ENCODE results near the gene PRR23A. TPM values are rescaled to one million over a fixed set of nuclear protein-coding genes. Genes with fewer than 3 reads are reported as not detected.
"Not testable (repeated sequence)": the region's sequence is repeated elsewhere in the genome, so short reads cannot be mapped to it uniquely, and the experiment has no call there.

The PRR23A gene
- polyA plus RNA-seq, 3 donors: not detected

DNA sequence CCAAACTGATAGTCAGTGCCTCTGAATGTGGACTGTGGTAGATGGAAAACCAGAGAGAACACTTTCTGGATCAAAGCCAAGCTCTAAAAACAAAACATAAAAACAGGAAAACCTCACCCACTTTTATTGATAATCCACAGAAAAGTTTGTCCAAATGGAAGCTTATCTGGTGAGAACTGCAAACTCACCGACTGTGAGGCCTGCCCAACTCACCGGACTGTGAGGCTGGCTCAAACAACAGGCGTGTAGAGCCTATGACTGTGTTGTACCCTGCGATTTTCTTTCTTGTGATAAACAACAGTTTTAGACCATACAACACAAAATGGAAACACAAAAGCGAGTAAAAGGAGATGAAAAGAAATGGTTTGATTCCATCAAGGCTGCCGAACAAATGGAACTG lies 31.4 kb upstream of the PRR23A start:
- H3K27me3 Mint-ChIP-seq (ENCODE audit: low read depth in 3 of 3): peaks cover 5 to 7% (median 7%) of the 10 kb centered on the region in 3 donors
- WGBS (ENCODE audit: insufficient coverage): no CpG with 5 or more reads among the region's 6 CpGs

DNA sequence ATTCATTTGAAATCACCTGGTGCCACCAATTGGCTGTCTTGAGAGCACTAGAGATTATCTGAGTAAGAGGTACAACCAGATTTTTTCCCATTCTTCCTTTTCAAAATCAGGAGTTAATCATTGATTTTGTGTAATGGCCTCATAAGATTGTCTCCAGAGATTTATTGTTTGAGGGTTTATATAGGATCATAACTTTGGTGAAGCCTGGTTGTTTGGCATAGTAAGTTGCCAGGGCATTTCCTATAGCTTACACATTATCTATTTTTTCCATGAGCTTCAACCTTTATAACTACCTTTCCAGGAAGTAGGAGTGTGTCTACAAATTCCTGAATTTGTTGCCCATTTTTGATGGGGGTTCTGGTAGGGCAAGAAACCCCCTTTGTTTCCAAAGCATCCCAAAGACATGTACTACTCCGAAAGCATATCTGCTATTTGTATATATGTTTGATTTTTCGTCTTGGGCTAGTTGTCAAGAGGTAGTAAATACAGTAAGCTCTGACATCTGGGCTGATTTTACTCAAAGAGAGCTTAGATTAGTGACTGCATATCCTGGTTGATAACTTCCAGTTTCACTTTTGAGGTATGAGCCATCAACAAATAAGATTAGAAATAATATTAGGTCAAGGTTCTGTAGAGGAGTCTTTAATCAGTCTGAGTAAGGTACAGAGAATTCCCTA lies 26.4 kb upstream of the PRR23A start:
- no peaks in the 10 kb centered on the region for H3K4me1 Mint-ChIP-seq
- H3K9me3 Mint-ChIP-seq: peaks cover 0 to 27% (median 13%) of the 10 kb centered on the region in 7 donors
- no peak overlapping the region for H3K4me3 Mint-ChIP-seq
- H3K27ac Mint-ChIP-seq: no peak overlapping the region
- H3K4me1 ChIP-seq (ENCODE audit: control insufficient read depth in 1 of 2, insufficient read depth in 2 of 2, low read length in 2 of 2): no peaks in the 10 kb centered on the region
- DNase-seq: no peak
- no peak overlapping the region for H3K4me3 ChIP-seq (replicated peaks in 1 of 3; ENCODE audit: low read depth in 2 of 3, low read length in 3 of 3)
- H3K9me3 ChIP-seq (replicated peaks in 1 of 2; ENCODE audit: control insufficient read depth in 1 of 2, insufficient read depth in 1 of 2, low read length in 2 of 2): no peaks in the 10 kb centered on the region
- no peak overlapping the region for H3K4me2 ChIP-seq (replicated peaks; ENCODE audit: extremely low read depth, low read length, poor library complexity, severe bottlenecking)
- no peaks in the 10 kb centered on the region for H3K27me3 ChIP-seq (ENCODE audit: control insufficient read depth in 2 of 2, insufficient read depth in 2 of 2, low read length in 2 of 2)
- TF ChIP-seq, protein P1, sequence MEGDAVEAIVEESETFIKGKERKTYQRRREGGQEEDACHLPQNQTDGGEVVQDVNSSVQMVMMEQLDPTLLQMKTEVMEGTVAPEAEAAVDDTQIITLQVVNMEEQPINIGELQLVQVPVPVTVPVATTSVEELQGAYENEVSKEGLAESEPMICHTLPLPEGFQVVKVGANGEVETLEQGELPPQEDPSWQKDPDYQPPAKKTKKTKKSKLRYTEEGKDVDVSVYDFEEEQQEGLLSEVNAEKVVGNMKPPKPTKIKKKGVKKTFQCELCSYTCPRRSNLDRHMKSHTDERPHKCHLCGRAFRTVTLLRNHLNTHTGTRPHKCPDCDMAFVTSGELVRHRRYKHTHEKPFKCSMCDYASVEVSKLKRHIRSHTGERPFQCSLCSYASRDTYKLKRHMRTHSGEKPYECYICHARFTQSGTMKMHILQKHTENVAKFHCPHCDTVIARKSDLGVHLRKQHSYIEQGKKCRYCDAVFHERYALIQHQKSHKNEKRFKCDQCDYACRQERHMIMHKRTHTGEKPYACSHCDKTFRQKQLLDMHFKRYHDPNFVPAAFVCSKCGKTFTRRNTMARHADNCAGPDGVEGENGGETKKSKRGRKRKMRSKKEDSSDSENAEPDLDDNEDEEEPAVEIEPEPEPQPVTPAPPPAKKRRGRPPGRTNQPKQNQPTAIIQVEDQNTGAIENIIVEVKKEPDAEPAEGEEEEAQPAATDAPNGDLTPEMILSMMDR (IDR thresholded peaks at IDR 0.05): no peak
- H3K27ac ChIP-seq (ENCODE audit: low read depth in 1 of 2, low read length in 2 of 2): no peak overlapping the region
- no peak overlapping the region for H3K9ac ChIP-seq (ENCODE audit: insufficient read depth, low read length, poor library complexity, severe bottlenecking)
- H3K36me3 ChIP-seq (replicated peaks in 1 of 2; ENCODE audit: control insufficient read depth in 1 of 2, insufficient read depth in 2 of 2, low read length in 2 of 2): no peaks in the 10 kb centered on the region
- H3K79me2 ChIP-seq (ENCODE audit: insufficient read depth, low read length): no peaks in the 10 kb centered on the region
- H2AFZ ChIP-seq (ENCODE audit: insufficient read depth, low read depth, low read length, poor library complexity, severe bottlenecking): no peak overlapping the region
- H4K20me1 ChIP-seq (ENCODE audit: insufficient read depth, low read length): no peaks in the 10 kb centered on the region
- intact Hi-C loops (cut with micrococcal nuclease): no loop called here
- no peaks in the 10 kb centered on the region for H3K36me3 Mint-ChIP-seq
- H3K27me3 Mint-ChIP-seq (ENCODE audit: low read depth in 3 of 3): peaks cover 1 to 6% (median 5%) of the 10 kb centered on the region in 3 donors
- WGBS (ENCODE audit: insufficient coverage): no CpG with 5 or more reads among the region's 2 CpGs

More for the DNA sequence above, 31.4 kb upstream of the PRR23A start:
- no peak overlapping the region for H3K9ac ChIP-seq (ENCODE audit: insufficient read depth, low read length, poor library complexity, severe bottlenecking)
- no peak overlapping the region for H2AFZ ChIP-seq (ENCODE audit: insufficient read depth, low read depth, low read length, poor library complexity, severe bottlenecking)
- intact Hi-C loops (cut with micrococcal nuclease): no loop called here
- Mint-ChIP-seq H3K27ac (no peak overlapping the region), H3K4me1 (no peaks in the 10 kb centered on the region), H3K4me3 (no peak overlapping the region), H3K9me3 (peaks cover 0 to 6% (median 3%) of the 10 kb centered on the region in 7 donors), H3K36me3 (no peaks in the 10 kb centered on the region)
- TF ChIP-seq, protein P1 (IDR thresholded peaks at IDR 0.05): no peak
- DNase-seq: no peak
- H4K20me1 ChIP-seq (ENCODE audit: insufficient read depth, low read length): no peaks in the 10 kb centered on the region
- no peaks in the 10 kb centered on the region for H3K79me2 ChIP-seq (ENCODE audit: insufficient read depth, low read length)
- H3K27ac ChIP-seq (ENCODE audit: low read depth in 1 of 2, low read length in 2 of 2): no peak overlapping the region
- no peaks in the 10 kb centered on the region for H3K9me3 ChIP-seq (replicated peaks in 1 of 2; ENCODE audit: control insufficient read depth in 1 of 2, insufficient read depth in 1 of 2, low read length in 2 of 2)
- H3K4me3 ChIP-seq (replicated peaks in 1 of 3; ENCODE audit: low read depth in 2 of 3, low read length in 3 of 3): no peak overlapping the region
- no peak overlapping the region for H3K4me2 ChIP-seq (replicated peaks; ENCODE audit: extremely low read depth, low read length, poor library complexity, severe bottlenecking)
- no peaks in the 10 kb centered on the region for H3K27me3 ChIP-seq (ENCODE audit: control insufficient read depth in 2 of 2, insufficient read depth in 2 of 2, low read length in 2 of 2)
- no peaks in the 10 kb centered on the region for H3K4me1 ChIP-seq (ENCODE audit: control insufficient read depth in 1 of 2, insufficient read depth in 2 of 2, low read length in 2 of 2)
- H3K36me3 ChIP-seq (replicated peaks in 1 of 2; ENCODE audit: control insufficient read depth in 1 of 2, insufficient read depth in 2 of 2, low read length in 2 of 2): no peaks in the 10 kb centered on the region

DNA sequence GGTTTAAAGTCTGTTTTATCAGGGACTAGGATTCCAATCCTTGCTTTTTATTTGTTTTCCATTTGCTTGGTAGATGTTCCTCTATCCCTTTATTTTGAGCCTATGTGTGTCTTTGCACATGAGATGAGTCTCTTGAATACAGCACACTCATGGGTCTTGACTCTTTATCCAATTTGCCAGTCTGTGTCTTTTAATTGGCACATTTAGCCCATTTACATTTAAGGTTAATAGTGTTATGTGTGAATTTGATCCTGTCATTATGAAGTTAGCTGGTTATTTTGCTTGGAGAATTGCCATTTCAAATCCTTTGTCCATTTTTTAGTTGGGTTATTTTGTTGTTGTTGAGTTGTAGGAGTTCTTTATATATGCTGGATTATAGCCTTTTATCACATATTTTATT lies 24.5 kb upstream of the PRR23A start:
- H3K4me3 Mint-ChIP-seq; H3K4me1 ChIP-seq (ENCODE audit: control insufficient read depth in 1 of 2, insufficient read depth in 2 of 2, low read length in 2 of 2); H3K9me3 ChIP-seq (replicated peaks in 1 of 2; ENCODE audit: control insufficient read depth in 1 of 2, insufficient read depth in 1 of 2, low read length in 2 of 2); H3K27ac Mint-ChIP-seq; intact Hi-C loops (cut with micrococcal nuclease); H3K36me3 ChIP-seq (replicated peaks in 1 of 2; ENCODE audit: control insufficient read depth in 1 of 2, insufficient read depth in 2 of 2, low read length in 2 of 2); H3K36me3 Mint-ChIP-seq; H3K27me3 Mint-ChIP-seq (ENCODE audit: low read depth in 3 of 3); H4K20me1 ChIP-seq (ENCODE audit: insufficient read depth, low read length); H3K79me2 ChIP-seq (ENCODE audit: insufficient read depth, low read length); H3K27ac ChIP-seq (ENCODE audit: low read depth in 1 of 2, low read length in 2 of 2); H3K4me3 ChIP-seq (replicated peaks in 1 of 3; ENCODE audit: low read depth in 2 of 3, low read length in 3 of 3); H3K4me1 Mint-ChIP-seq; H3K27me3 ChIP-seq (ENCODE audit: control insufficient read depth in 2 of 2, insufficient read depth in 2 of 2, low read length in 2 of 2); H3K4me2 ChIP-seq (replicated peaks; ENCODE audit: extremely low read depth, low read length, poor library complexity, severe bottlenecking); DNase-seq; H3K9ac ChIP-seq (ENCODE audit: insufficient read depth, low read length, poor library complexity, severe bottlenecking); H2AFZ ChIP-seq (ENCODE audit: insufficient read depth, low read depth, low read length, poor library complexity, severe bottlenecking): not testable (repeated sequence)
- H3K9me3 Mint-ChIP-seq: peaks cover 0 to 26% (median 13%) of the 10 kb centered on the region in 7 donors

Measured in CD14-positive monocyte (primary cell).